DLD1 (cell line): ENCODE results near the gene CNIH3.

Experiments used
- in situ Hi-C: cut with HindIII; loops from 2 replicates; pipeline ENCODE4 v1.10.0; 2017; ENCODE audit warnings: low sequenced_read_pairs

Gene CNIH3

GRCh38 chr1:224612246-224612645 lies 3.9 kb upstream of the CNIH3 start:
- in situ Hi-C loops = loop anchor here (25.0 kb wide), 1 partner anchor 100 kb away; no protein-coding TSS in a partner anchor

GRCh38 chr1:224613486-224613885 lies 2.6 kb upstream of the CNIH3 start:
- in situ Hi-C loops = loop anchor here (25.0 kb wide), 1 partner anchor 101 kb away; no protein-coding TSS in a partner anchor

DNA sequence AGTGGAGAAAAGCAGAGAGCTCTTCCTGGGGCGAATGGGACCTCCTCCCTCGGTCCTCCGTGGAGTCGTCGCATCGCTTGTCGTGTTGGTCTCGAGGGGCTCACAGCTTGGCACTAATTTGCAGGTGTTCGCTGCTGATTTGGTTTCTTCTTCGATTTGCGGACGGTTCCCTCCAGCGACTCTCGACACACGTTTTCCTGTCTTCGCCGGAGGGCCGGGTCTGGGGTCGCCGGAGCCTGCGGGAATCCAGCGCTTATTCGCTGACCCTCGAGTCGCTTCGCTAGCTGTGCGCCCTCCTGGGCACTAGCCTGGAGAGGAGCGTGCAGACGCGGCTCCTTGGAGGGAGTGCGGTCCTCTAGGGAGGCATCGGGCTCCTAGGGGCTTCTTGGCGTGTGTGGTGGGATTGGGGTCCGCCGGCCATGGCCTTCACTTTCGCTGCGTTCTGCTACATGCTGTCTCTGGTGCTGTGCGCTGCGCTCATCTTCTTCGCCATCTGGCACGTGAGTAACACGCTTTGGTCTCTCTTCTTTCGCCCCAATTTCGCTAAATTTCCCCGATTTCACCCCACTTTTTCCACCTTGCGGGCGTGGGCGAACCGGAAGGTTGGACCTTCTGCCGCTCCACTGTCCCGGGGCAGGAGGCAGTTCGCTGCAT lies 766 bp downstream of the CNIH3 start:
- in situ Hi-C loops = loop anchor here (25.0 kb wide), 1 partner anchor 105 kb away; no protein-coding TSS in a partner anchor

DNA sequence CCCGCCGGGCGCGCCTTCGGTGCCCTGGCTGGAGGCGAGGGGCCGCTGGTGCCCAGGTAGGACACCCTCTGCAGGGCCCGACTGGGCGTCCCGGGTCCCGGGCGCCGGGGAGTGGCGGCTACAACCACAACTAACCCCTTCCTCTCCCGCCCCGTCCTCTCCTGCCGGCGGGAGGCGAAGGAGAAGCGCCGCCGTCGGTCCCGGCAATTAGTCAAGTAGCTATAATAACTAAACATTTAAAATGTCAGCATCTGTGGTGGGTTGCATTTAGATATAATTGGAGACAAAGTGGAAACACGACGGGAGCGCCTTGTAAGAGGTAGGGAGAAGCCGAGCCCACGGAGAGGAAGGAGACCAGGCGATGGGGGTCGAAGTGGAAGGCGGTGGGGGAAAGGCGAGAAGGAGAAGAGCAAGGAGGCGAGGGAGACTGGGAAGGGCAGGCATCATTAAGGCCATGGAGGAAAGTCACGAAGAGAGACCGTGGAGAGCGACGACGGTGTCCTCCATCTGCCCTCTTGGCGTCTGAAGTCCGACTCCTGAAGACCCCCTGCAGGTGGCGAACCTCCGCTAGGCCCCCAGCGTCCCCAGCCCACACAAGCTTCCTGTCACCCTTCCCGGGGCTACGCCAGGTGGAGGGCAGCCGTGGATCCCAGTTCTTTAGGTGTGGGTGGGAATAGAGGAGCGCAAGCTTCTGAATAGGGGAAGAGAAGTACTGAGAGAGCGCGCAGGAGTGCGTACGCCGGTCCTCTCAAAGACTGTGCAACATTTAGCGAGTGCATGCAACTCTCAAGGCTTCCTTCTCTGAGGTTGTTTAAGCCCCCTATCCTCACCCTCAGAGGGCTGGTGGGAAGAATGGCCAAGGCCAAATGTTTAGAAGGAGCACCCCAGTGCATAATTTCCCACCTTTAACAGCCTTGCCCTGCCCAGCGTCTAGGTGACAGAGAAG lies 1.6 kb downstream of the CNIH3 start:
- in situ Hi-C loops = loop anchor here (25.0 kb wide), 1 partner anchor 105 kb away; no protein-coding TSS in a partner anchor

- in situ Hi-C loops = loop anchor here (25.0 kb wide), 1 partner anchor 107 kb away; no protein-coding TSS in a partner anchor
Measured at GRCh38 chr1:224619209-224619608, 3.1 kb downstream of the CNIH3 start.

- in situ Hi-C loops = loop anchor here (25.0 kb wide), 1 partner anchor 108 kb away; no protein-coding TSS in a partner anchor
Measured at GRCh38 chr1:224620105-224620504, 4.0 kb downstream of the CNIH3 start.

GRCh38 chr1:224621813-224622682 lies 5.9 kb downstream of the CNIH3 start:
- in situ Hi-C loops = loop anchor here (25.0 kb wide), 1 partner anchor 110 kb away; no protein-coding TSS in a partner anchor

DNA sequence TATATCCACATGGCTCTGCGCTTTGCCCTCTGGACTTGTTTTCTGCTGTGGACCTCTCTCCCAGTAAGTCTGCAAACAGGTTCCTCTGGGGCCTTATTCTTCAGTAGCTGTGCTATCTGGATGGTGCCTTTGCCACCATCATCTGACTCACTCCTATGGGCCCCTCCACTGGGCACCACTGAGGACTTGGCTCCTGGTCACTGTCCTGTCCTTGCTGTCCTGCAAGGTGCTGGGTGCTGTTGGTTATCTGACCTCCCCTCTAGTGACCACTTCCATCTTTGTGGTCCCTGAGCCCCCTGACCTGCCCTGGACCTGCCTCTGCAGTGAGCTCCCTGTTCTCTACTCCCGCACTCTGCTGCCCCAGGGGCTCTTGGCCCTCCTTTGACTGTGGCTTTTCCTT lies 6.7 kb downstream of the CNIH3 start:
- in situ Hi-C loops = loop anchor here (25.0 kb wide), 1 partner anchor 111 kb away; no protein-coding TSS in a partner anchor

- in situ Hi-C loops = loop anchor here (25.0 kb wide), 1 partner anchor 111 kb away; no protein-coding TSS in a partner anchor
Measured at GRCh38 chr1:224623310-224623714, 7.2 kb downstream of the CNIH3 start.

- in situ Hi-C loops = loop anchor here (25.0 kb wide), 1 partner anchor 112 kb away; no protein-coding TSS in a partner anchor
Measured at GRCh38 chr1:224623743-224624333, 7.7 kb downstream of the CNIH3 start.

- in situ Hi-C loops = loop anchor here (25.0 kb wide), 1 partner anchor 112 kb away; no protein-coding TSS in a partner anchor
Measured at GRCh38 chr1:224624432-224624831, 8.3 kb downstream of the CNIH3 start.

DNA sequence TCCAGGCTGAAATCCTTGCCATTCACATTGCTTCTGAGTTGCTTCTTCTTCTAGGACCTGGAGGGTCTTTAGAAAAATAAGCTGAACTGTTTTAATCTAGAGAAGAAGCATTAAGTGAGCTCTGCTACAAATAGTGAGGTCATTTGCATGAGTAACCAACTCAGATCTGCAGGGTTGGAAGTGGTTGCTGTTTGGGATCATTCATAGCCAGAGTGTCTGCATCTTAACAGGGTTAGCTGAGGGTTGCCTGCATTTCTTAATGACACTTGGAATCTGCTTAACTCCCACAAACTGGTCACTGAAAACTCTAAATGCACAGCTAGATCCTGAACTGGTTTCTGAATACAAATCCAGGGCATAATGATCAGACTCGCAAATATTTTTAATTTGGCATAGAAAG lies 9.9 kb downstream of the CNIH3 start:
- in situ Hi-C loops = no loop called here

- in situ Hi-C loops = no loop called here
Measured at GRCh38 chr1:224629965-224630364, 13.8 kb downstream of the CNIH3 start.

GRCh38 chr1:224631462-224632115 lies 15.5 kb downstream of the CNIH3 start:
- in situ Hi-C loops = no loop called here

DNA sequence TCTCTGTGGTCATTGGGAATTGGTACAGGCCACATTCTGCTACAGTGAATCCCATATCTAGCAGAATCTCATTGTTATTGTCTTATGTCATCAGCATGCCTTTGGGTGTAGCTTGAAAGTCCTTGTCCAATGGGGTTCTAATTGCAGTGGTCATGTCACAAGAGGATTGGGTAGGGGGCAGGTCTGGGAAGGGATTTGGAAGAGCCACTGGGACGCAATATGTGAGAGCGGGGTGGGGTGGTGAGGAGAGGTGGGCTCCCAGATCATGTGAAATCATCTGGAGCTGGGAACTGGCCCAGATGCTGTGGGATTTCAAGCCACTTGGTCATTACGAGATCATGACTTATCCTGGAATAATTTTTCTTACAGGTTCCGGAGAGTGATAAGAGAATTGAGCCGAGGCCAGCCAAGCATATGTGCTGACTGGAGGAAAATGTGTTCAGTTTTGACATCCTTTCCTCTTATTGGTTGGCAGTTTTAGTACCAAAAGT lies 16.3 kb downstream of the CNIH3 start:
- in situ Hi-C loops = no loop called here

GRCh38 chr1:224632921-224633321 lies 16.8 kb downstream of the CNIH3 start:
- in situ Hi-C loops = no loop called here

DNA sequence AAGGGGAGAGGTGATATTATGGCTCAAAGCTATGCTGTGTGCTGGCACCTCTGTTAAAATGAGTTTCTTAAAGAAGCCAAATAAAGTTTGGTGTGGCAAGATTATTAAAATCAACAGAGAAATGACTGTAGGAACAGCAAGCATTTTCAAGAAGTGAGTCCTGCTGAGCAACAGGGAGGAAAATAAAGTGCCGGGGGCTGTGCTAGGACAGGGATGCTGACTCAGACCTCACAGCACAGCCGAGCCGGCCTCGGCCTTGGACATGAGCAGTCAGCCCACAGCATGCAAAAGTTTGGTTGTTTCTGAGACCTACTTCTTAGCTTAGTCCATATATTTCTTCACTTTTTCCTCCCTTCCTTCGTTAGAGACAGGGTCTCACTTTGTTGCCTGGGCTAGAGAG lies 19.2 kb downstream of the CNIH3 start:
- in situ Hi-C loops = no loop called here

- in situ Hi-C loops = no loop called here
Measured at GRCh38 chr1:224637515-224637914, 21.4 kb downstream of the CNIH3 start.

DNA sequence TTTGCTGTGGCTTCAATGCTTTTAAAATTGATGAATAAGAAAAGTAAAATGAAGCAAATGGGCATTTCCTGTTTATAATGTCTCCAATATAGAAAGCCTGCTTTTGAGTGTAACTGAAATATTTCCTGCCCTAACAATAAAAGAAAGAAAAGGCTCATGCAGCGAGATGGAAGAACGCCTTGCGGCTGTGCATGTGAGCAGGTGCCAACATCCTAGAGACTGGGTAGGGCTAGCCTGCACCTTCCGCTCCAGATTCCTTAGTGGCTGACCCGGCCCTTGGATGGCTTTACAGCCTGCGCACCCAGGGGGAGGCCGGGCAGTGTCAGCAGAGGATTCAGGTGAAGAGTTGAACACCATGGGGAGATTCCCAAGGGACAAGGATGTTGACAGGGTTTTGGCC lies 21.8 kb downstream of the CNIH3 start:
- in situ Hi-C loops = no loop called here
